HG03558 (cell line): ENCODE results near the gene TMEM18.

Experiments used
- ATAC-seq: cut with Tn5 transposase; IDR thresholded peaks from one replicate; pipeline ENCODE4 v1.9.1; 2021; ENCODE audit warnings: moderate number of reproducible peaks; ENCODE audit not compliant: unreplicated experiment; ENCODE audit errors: extremely low read depth

Gene TMEM18

GRCh38 chr2:674321-674985 lies 2.8 kb downstream of the TMEM18 start:
- ATAC-seq = no peak

- ATAC-seq = no peak
Observed at GRCh38 chr2:673615-674320, 3.4 kb downstream of the TMEM18 start.

GRCh38 chr2:673016-673415 lies 4.2 kb downstream of the TMEM18 start:
- no peak for ATAC-seq

- ATAC-seq = no peak
Observed at GRCh38 chr2:672606-672905, 4.7 kb downstream of the TMEM18 start.

GRCh38 chr2:671787-672605 lies 5.2 kb downstream of the TMEM18 start:
- ATAC-seq = no peak

GRCh38 chr2:671072-671471 lies 6.1 kb downstream of the TMEM18 start:
- ATAC-seq = no peak

- no peak for ATAC-seq
Observed at GRCh38 chr2:670637-671036, 6.6 kb downstream of the TMEM18 start.

GRCh38 chr2:669323-669722 lies 7.9 kb downstream of the TMEM18 start:
- no peak for ATAC-seq

GRCh38 chr2:668000-668398 lies 9.2 kb downstream of the TMEM18 start:
- ATAC-seq = no peak

GRCh38 chr2:667332-667999 lies 9.7 kb downstream of the TMEM18 start:
- ATAC-seq = no peak

- ATAC-seq = no peak
Observed at GRCh38 chr2:666441-666840, 10.8 kb downstream of the TMEM18 start.

GRCh38 chr2:665340-666073 lies 11.7 kb downstream of the TMEM18 start:
- ATAC-seq = no peak

- no peak for ATAC-seq
Observed at GRCh38 chr2:664063-664462, 13.1 kb downstream of the TMEM18 start.

- no peak for ATAC-seq
Observed at GRCh38 chr2:663221-663620, 14.0 kb downstream of the TMEM18 start.

- ATAC-seq = no peak
Observed at GRCh38 chr2:661360-661635, 15.9 kb downstream of the TMEM18 start.

GRCh38 chr2:660586-661359 lies 16.4 kb downstream of the TMEM18 start:
- ATAC-seq = no peak

GRCh38 chr2:660029-660428 lies 17.2 kb downstream of the TMEM18 start:
- no peak for ATAC-seq

GRCh38 chr2:658426-658825 lies 18.8 kb downstream of the TMEM18 start:
- no peak for ATAC-seq

GRCh38 chr2:657766-658165 lies 19.4 kb downstream of the TMEM18 start:
- ATAC-seq = no peak

- no peak for ATAC-seq
Observed at GRCh38 chr2:656676-657075, 20.5 kb downstream of the TMEM18 start.
